Umbilical cord (tissue), 2 donors: ENCODE data around the gene ZNF485. TPM values are rescaled to one million over a fixed set of nuclear protein-coding genes. Genes with fewer than 3 reads are reported as not detected.
"Not testable (repeated sequence)": the region's sequence is repeated elsewhere in the genome, so short reads cannot be mapped to it uniquely, and the experiment has no call there.

Experiments used
- DNase-seq: peaks from one replicate; pipeline ENCODE4 v3.0.0-alpha.2; 2015; ENCODE audit warnings: low spot score
- total RNA-seq: library from RNA; depleted of rRNA; stranded (reverse); fragments of >200 nt; gene quantifications from one replicate; pipeline ENCODE4 v1.2.3, GENCODE V29; 2014; ENCODE audit warnings: low replicate concordance; ENCODE audit not compliant: insufficient read depth

Gene ZNF485
- total RNA-seq = 3.6 TPM

DNA sequence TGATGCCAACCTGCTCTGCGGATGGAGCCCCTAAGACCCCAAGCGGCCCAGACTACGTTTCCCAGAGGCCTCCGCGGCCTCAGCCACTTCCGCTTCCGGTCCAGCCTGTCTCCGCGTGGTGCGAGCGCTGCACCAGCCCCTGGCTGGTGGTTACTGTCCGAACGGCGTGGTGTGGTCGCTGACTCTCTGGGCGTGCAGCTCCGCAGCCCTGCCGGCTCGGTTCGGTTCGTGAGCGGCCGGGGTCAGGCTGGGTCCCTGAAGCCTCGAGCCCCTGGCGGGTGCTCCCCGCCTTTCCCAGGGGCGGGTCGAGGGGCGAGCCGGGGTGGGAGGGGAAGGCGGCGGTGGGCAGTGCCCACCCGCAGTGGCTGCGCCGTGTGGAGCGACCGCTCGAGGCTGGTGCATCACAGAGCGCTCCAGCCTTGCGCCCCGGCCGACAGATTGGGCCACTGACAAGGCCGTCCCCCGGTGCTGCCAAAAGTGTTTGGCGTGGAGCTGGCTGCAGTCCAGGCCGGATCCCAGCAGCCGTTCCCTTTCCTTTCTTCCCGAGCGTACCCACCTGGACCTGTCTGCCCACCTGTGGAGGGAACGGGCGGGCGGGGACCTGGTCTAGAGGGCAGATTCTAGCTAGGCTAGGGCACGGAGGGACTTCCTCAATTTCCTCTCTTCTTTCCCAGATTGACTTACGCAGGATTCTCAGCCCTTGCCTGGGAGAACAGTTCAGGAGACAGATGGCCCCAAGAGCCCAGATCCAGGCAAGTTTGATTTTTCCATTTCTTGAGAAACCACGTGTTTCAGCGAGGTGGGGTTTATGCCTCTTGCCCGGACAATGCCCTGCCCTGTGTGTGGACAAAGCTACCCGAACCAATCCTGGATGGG lies at the start of gene ZNF485:
Gene ZNF485 (plus strand): TSS at position 116 of the 876 bp plus-strand sequence. CDS start 613 bp downstream, at position 729.
- DNase-seq = peak; percentile 74

DNA sequence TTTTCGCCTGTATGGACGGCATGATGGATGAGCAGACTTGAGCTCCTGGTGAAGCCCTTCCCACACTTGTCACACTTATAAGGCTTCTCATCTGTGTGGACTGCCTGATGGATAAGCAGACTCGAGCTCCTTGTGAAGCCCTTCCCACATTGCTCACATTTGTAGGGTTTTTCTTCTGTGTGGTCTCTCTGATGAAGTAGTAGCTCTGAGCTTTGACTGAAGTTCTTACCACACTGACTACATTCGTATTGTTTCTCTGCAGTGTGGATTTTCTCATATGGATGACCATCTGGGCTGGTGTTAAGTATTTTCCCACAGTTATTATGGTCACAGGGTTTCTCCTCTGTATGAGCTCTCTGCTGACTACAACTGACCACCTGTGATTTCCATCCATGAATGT lies 49.0 kb upstream of the ZNF485 start:
- no peak for DNase-seq

DNA sequence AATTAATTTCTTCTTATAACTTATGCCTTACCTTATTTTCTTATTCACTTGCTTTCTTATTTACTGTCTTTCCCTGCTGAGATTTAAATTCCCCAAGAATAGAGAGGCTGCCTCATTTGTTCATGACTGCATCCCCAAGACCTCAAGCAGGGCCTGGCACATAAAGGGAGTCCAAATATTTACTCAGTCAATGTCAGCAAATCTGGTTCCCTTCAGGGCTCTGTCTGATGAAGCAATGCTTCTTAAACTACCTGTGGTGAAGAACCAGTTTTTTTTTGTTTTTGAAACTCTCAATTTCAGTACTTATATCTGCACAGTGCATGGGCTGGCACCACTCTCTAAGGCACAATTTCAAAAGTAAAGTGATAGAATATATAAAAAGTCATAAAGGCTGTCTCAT lies 36.6 kb upstream of the ZNF485 start:
- DNase-seq = no peak

DNA sequence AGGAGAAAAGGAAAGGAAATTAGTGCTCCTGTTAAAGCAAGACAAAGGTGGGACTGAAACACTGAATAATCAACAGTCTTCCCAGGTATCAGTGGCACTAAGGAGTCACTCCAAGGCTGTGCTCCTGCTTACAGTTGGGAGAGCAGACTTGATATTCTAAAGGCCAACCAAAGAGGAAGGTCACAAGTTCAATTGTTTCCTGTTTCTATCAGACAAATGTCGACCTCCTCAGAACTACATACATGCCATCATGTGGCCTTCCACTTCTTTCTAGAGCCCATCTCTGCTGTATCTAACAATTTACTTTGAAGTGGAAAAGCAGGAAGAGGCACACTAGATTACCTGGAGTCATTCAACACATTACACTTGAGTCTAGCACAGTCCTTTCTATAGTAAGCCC lies 35.3 kb upstream of the ZNF485 start:
- DNase-seq = no peak

DNA sequence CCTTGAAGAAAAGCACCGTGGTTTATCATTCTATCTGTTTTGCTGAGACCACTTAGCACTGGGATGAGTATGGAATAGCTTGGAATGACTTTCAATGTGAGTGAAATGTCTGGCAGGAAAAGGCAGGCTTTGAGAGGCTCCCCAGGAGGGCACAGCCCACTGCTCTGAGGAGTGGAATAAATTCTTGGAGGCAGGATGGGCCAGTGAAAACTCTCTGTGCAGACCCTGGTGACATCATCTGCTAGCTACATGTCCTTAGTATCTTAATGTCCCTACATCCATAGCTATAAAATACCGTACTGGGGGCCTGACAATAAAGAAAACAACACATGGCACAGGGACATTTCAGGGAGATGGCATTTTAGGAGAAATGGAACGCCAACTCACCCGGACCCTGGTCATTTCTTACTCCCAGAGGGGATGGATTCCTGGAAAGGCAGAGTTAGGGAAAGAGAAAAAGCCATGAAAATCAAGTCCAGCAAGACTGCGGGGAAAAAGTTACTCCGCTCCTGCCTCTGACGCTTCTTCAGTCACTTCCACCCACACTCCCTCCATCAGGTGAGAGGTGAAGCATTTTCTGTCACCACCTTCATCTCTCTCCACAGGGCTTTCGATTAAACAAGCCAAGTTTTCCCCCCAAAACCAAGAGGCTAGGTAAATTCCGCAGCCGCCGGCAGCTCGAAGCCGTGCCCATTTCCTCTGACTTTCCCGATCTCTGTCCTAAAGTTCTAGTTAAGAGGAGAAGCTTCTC lies 32.8 kb upstream of the ZNF485 start:
- peak; percentile 6 for DNase-seq

DNA sequence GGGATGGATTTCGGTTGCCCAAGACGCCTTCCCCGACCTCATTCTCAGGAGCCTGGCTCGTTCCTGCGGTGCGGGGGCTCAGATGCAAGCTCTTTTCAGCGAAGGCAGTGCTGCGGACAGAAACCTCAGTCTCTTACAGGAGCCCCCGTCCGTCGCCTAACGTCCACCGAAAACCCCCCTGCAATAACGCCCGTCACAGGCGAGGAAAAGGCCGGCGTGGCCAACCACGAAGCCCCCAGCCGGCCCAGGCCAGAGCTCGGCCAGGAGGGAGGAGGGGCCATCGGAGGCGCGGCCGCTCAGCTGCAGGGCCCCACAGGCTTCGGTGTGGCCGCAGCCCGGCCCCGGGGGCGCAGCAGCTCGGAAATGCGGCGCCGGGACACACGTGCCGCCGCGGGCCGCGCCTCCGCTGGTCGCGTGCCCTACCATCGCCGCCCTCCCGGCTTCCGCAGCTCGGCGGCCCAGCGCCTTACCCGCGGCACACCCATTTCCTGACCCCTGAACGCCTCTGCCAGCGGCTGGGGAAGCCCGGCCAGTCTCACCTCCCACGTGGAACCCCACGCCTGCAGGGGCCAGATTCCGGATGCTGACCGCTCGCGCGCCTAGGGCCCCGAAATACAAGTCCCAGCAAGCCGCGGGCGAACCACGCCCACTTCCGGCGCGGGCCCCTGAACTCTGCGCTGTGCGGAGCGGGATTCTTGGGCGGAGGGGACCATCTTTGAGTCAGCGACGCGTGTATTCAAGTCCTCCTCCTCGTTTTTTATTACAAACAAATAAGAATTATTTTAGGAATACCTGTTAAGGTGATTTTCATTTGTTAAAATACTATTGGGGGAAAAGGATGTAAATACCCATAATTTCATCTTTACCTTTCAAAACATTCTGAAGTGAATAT lies 32.0 kb upstream of the ZNF485 start, which contains the start of gene ZNF239:
Gene ZNF239 (minus strand): TSS at position 616 of the 892 bp plus-strand sequence. CDS start 16,537 bp downstream, outside the sequence.
- DNase-seq = peak; percentile 82

DNA sequence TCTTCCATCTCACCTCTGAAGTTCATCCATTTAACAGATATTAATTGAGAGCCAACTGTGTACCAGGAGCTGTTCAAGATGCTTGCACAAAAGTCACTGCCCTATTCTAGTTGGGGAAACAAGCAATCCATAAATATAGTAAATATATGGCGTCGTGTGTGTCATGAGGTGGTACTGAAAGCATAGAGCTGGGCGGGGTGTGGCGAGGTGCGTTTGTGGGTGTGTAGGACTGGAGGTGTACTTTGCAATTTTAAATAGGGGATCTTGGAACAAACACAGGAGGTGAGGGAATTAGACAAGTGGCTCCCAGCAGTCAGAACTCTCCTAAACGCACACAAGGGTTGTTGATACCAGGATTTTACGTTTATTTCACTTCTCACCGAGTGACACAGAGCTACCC lies 31.3 kb upstream of the ZNF485 start:
- no peak for DNase-seq

DNA sequence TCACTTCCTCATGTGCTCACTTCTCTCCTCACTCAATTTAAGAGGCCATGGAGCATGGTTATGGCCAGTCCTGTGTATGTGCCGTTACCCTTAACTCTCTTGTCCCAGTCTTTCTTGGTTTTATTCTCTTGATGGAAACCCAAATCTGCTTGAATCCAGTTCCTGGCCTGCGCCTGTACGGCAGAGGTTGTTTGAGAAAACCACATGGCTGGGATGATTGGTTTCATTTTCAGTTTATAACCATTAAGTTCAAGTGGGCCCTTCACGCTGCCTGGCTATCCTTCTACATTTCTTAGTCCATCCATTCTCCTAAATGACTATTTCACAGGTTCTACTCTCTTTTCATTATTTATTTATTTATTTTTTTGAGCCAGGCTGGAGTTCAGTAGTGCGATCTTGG lies 30.2 kb upstream of the ZNF485 start:
- DNase-seq = no peak

DNA sequence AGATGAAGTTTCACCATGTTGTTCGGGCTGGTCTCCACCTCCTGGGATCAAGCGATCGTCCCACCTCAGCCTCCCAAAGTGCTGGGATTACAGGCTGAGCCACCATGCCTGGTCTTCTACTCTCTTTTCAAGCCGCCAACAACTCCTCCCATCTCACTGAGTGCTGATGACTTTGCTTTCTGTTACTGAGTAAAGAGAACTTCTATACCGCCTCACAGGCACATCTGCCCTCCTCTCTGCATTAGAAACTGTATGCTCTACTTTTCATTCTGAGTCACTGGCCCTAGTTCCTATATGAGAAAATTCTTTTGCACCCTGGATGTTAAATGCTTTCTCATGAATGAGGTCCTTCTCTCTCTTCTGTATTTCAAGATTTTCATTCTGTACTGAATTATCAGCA lies 29.7 kb upstream of the ZNF485 start:
- no peak for DNase-seq

DNA sequence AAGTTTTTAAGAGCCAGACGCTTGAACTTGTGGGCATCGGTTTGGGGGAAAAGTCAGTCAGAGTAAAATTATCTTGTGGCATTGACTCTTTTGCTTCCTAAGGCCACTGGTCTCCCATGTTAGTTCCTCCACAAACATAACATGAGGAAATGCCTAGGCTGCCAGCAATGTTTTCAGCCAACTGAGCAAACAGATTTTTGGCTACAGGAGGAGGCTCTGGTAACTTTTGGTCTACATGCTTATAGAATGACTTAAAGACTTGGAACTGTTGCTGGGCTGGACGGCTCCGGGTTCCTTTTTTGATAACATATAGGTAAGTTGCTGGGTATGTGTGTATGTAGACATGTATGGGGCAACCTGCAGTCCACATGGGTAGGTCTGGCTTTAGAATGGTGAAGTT lies 22.2 kb upstream of the ZNF485 start:
- no peak for DNase-seq

DNA sequence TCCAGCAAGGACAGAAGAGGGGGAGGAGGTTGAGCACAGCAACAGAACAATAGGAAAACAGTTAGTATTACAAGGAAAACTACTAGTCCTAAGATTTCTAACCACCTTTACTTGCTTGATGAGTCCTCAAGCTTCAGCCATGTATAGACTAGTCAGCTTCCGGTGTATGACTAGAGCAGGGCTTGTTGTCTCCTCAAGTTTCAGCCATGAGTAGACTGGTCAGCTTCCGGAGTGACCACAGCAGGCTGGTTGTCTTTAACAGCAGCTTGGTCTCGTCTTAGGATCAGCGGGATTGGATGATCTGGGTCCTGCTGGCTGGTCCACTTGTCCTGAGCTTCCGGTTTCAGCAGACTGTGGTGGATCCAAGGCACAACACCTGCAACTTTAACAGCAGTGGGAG lies 21.2 kb upstream of the ZNF485 start:
- DNase-seq = no peak

DNA sequence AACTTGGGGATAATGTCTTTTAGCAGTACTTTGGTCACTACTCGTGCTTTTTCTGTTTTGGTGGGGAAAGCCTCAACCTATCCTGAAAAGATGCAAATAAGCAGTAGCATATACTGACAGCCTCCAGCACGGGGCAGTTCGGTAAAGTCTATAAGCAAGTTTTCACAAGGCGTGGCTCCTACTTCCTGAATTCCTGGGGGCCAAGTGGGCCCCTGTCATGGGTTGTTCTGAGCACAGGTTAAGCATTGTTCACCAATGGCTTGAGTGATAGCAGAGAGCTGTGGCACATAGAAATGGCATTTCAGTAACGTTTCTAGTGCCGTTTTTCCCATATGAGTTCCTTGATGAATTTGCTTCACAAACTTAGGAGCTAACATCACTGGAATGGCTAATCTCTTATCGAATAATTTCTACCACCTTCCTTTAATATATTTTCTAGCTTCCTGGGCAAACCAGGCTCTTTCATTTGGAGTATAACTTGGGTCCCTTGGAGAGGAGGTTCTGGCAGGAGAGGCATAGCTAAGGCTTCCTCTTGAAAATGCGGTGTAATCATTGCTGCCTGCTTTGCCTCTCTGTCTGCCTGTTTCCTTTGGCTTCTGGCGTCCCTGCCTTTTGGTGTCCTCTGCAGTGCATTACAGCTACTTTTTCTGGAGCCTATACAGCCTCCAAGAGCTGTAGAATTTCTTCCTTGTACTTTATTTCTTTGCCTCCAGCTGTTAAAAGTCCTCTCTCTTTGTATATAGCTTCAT lies 20.1 kb upstream of the ZNF485 start:
- no peak for DNase-seq

DNA sequence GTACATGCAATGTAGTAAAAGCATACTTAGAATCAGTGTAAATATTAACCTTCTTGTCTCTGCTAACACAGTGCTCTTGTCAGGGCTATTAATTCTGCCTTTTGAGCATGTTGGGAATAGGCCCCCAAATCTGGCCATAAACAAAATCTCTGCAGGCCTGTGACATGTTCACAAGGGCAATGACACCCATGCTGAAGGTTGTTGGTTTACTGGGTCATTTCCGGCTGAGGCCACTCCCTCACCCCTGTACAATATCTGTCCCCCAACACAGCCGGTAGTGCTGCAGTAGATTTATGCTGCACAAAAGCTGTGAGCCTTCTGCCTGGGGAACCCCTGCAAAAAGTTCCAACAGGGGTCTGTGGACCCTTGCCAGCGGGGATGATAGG lies 19.5 kb upstream of the ZNF485 start:
- DNase-seq = not testable (repeated sequence)

DNA sequence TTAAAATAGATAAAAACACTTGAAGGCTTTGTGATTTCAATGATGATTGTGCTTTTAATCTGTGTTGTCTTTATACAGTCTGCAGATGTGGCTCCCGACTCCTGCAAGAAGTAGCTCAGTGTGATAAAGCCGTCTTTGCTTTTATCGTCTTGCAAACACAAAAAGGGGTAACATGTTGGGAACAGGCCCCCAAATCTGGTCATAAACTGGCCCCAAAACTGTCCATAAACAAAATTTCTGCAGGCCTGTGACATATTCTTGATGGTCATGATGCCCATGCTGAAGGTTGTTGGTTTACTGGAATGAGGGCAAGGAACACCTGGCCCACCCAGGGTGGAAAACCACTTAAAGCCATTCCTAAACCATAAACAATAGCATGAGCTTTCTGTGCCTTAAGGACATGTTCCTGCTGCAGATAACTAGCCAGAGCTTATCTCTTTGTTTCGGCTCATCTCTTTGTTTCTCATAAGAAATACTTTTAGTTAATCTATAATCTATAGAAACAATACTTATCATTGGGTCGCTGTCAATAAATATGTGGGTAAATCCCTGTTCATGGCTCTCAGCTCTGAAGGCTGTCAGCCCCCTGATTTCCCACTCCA lies 14.8 kb upstream of the ZNF485 start:
- no peak for DNase-seq

DNA sequence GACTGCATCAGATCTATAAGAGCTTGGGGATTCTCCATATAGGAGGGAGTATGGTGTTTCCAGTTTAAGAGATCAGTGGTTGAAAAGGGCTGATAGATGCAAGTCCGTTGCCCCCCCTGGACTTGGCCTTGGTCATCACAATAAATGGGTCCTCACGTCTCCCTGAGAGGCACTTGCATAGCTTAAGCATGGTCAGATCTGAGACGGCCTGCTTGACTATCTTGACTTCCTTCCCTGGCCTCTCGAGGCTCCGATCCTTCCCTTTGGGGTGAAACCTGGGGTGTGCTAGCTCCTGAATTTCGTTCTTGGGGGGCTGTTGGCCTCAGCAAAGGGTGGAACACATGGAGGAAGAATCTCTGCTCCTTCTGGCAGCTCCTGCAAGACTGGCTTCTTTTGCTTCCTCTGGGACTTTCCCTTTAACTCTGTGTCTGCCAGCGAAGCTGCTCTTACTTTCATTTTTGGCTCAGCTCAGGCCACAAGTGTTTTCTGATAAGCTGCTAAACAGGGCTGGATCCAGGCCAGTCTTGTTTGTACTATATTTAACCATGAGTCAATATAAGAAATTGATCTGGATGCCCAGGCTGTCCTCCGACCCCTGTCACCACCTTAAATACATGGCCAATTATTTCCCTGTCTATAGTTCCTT lies 11.2 kb upstream of the ZNF485 start:
- peak; percentile 26 for DNase-seq

DNA sequence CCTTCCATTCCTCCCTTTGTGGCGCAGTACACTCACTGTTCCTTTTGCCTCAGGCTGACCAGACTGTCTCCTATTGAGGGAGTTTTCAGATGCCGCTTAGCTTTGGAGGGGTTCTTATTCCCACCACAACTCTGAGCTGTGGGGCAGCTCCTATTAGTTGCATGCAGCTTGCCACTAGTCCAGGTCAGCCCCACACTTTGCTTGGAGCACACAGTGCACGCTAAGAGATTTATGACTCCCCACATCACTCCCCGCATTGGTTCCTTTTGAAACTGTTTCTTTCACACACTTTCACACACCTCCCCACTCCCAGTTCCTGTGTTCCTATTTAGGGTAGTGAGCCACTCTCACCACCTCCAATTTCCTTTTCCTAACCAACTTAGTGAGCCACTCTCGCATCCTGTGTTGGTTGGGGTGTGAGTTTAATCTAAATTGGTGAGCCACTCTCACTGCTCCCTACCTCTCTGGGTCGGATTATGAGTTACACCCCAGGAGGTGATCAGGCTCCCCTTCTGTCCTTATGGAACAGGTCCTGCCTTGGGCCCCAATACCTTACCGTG lies 10.4 kb upstream of the ZNF485 start:
- DNase-seq = no peak

DNA sequence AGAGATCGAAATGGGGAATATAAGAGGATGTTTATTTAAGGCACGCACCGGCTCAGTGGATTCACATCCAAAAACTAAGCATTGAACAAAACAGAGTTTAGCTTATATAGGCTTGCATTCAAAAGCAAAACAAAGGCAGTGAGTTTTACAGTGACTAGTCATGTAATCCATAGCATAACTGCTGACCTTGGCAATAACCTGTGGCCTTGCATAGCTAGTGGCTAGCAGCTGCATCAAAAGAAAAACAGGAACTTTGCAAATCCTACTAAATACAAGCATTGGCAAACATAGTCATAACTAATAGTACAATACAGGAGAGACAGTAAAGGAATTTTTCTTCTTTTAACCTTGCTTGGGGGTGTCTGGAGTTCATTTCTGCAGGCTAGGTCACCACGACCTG lies 9.7 kb upstream of the ZNF485 start:
- DNase-seq = no peak

DNA sequence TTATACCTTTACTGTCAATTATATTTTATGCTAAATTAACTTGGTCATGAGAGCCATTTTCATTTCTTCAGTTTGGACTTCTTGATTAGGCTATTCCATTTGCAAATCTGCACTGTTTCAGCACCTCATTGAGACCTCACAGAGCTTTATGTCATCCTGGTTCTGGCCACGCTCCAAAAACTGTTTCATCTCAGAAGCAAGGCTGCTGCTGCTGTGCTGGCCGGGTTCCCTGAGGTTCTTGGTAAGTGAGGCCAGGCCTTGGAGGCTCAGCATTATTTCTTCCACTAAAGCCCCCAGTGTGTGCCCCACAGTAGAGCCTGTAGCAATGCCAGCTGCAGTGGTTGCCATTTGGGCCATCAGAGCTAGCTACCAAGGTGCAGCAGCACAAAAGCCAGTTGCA lies 7.8 kb upstream of the ZNF485 start:
- peak; percentile 73 for DNase-seq

DNA sequence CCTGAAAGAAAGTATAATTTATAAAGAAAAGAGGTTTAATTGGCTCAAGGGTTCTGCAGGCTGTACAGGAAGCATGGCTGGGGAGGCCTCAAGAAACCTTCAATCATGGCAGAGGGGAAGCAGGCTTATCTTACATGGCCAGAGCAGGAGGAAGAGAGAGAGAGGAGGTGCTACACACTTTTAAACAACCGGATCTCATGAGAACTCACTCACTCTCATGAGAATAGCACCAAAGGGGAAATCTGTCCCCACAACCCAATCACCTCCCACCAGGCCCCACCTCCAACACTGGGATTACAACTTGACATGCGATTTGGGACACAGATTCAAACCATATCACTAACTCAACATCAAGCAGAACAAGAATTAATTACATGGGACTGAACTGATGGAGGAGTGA lies 6.9 kb upstream of the ZNF485 start:
- DNase-seq = no peak

DNA sequence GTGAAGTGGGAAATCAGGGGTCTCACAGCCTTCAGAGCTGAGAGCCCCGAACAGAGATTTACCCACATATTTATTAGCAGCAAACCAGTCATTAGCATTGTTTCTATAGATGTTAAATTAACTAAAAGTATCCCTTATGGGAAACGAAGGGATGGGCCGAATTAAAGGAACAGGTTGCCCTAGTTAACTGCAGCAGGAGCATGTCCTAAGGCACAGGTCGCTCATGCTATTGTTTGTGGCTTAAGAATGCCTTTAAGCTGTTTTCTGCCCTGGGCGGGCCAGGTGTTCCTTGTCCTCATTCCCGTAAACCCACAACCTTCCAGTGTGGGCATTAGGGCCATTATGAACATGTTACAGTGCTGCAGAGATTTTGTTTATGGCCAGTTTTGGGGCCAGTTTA lies 4.7 kb upstream of the ZNF485 start:
- DNase-seq = not testable (repeated sequence)
